Epithelial cell of proximal tubule (primary cell): ENCODE measurements around the gene TSPAN7. TPM values are rescaled to one million over a fixed set of nuclear protein-coding genes. Genes with fewer than 3 reads are reported as not detected.

Experiments used
- DNase-seq: peaks from one replicate; pipeline ENCODE4 v3.0.0-alpha.2; 2011; ENCODE audit warnings: low read depth
- H3K4me3 ChIP-seq: 2 replicates; pipeline ENCODE4 v1.5.1; 2011; ENCODE audit warnings: low read depth, mild to moderate bottlenecking, low read length
- CTCF ChIP-seq: conservative IDR thresholded peaks from 2 replicates; pipeline ENCODE4 v1.5.1; 2012; ENCODE audit warnings: low read depth, mild to moderate bottlenecking, low read length
- total RNA-seq: library from RNA; depleted of rRNA; stranded (reverse); fragments of >200 nt; gene quantifications from 2 replicates; pipeline ENCODE4 v1.2.3, GENCODE V29; 2015

The TSPAN7 gene
- total RNA-seq, 1 donor from 2014 or later = 1.9 TPM

- no peak for DNase-seq
- no peak for TF ChIP-seq CTCF
Observed at GRCh38 chrX:38669428-38669827, 108.1 kb downstream of the TSPAN7 start.

GRCh38 chrX:38672646-38673045 lies 111.3 kb downstream of the TSPAN7 start:
- DNase-seq = no peak
- TF ChIP-seq CTCF = no peak
- no peak overlapping the region for H3K4me3 ChIP-seq

More at GRCh38 chrX:38669428-38669827, 108.1 kb downstream of the TSPAN7 start:
- H3K4me3 ChIP-seq = no peak overlapping the region

GRCh38 chrX:38675856-38676255 lies 114.5 kb downstream of the TSPAN7 start:
- no peak for TF ChIP-seq CTCF
- no peak overlapping the region for H3K4me3 ChIP-seq
- DNase-seq = no peak

- TF ChIP-seq CTCF = no peak
- no peak for DNase-seq
- no peak overlapping the region for H3K4me3 ChIP-seq
Observed at GRCh38 chrX:38678183-38678582, 116.8 kb downstream of the TSPAN7 start.

- DNase-seq = no peak
- TF ChIP-seq CTCF = no peak
- no peak overlapping the region for H3K4me3 ChIP-seq
Observed at GRCh38 chrX:38678821-38679220, 117.5 kb downstream of the TSPAN7 start.

- no peak for TF ChIP-seq CTCF
- DNase-seq = no peak
Observed at GRCh38 chrX:38679695-38680094, 118.4 kb downstream of the TSPAN7 start.

GRCh38 chrX:38682095-38682494 lies 120.8 kb downstream of the TSPAN7 start:
- TF ChIP-seq CTCF = no peak
- H3K4me3 ChIP-seq = no peak overlapping the region
- no peak for DNase-seq

More at GRCh38 chrX:38679695-38680094, 118.4 kb downstream of the TSPAN7 start:
- H3K4me3 ChIP-seq = no peak overlapping the region
